OCI-LY7 (cell line): Measurements from ENCODE around the gene ZNF649.

Experiments used
- EZH2phosphoT487 ChIP-seq: fragments of 200-600 bp; sonication (generic); IDR thresholded peaks from 2 replicates; pipeline ENCODE4 v1.6.1; 2018; ENCODE audit warnings: low read depth, borderline replicate concordance, mild to moderate bottlenecking, mixed run types, antibody characterized with exemption, low read length, moderate library complexity, mixed read lengths
- TF ChIP-seq, protein P1 (sequence below): fragments of 200-600 bp; sonication (generic); conservative IDR thresholded peaks from 2 replicates; pipeline ENCODE4 v1.5.1; 2014; ENCODE audit warnings: mild to moderate bottlenecking, antibody characterized with exemption, low read length, moderate library complexity, mixed read lengths

DNA sequence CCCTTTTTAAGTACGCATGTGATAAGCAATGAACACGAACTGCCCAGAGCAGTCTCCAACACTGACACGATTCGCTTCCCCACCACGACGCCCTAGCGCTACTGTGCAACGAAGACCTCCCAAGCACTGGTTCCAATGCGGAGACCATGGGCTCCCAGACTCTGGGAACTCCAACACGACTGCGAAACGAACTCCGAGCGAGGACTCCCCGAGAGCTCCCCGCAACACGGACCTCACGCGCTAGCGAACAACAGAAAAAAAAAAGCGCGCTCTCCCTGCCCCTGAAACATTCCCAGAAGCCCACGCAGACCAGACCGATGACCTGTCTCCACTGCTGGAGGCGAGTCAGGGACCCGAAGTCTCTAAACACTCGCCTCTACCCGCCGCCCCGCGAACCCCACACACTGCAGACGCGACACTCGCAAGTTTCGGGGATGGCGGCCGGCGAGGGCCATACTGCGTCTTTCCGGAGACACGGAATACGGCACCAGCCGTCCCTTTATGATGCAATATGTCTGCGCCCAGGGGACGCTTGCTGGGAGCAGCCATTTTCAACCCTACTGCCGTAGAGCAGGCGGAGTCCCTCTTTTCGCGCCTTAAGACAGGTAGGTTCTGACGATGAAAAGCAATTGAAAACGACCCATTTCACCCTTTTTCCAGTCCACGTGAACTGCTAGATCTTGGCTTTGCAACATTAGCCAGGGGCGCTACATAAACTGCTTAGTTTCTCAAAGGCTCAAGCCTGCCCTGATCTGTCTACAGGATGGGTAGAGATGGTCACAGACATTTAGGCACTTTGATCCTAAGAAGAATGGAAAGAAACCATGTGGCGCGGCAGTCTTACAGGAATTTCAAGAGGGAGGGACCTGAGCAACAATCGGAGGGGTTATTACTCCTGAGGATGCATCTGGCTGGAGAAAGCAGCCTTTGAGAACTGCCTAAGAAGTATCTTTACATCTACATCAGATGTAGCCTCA is 17.0 kb downstream of the ZNF649 start, which contains the start of gene ZNF577:
- TF ChIP-seq, protein P1, sequence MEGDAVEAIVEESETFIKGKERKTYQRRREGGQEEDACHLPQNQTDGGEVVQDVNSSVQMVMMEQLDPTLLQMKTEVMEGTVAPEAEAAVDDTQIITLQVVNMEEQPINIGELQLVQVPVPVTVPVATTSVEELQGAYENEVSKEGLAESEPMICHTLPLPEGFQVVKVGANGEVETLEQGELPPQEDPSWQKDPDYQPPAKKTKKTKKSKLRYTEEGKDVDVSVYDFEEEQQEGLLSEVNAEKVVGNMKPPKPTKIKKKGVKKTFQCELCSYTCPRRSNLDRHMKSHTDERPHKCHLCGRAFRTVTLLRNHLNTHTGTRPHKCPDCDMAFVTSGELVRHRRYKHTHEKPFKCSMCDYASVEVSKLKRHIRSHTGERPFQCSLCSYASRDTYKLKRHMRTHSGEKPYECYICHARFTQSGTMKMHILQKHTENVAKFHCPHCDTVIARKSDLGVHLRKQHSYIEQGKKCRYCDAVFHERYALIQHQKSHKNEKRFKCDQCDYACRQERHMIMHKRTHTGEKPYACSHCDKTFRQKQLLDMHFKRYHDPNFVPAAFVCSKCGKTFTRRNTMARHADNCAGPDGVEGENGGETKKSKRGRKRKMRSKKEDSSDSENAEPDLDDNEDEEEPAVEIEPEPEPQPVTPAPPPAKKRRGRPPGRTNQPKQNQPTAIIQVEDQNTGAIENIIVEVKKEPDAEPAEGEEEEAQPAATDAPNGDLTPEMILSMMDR: no peak
- TF ChIP-seq EZH2phosphoT487: no peak
